T-helper 17 cell (primary cell): ENCODE results near the gene DPP7. TPM values are rescaled to one million over a fixed set of nuclear protein-coding genes. Genes with fewer than 3 reads are reported as not detected.

Experiments used
- ATAC-seq: fragments of 150-1000 bp; cut with Tn5 transposase; 2 replicates; pipeline ENCODE4 v1.10.0; 2021; ENCODE audit warnings: mild to moderate bottlenecking, moderate library complexity
- DNase-seq, 3 donors: peaks; one replicate each; pipeline versions ENCODE4 v3.0.0 to v3.0.0-alpha.2; 2020 to 2021
- H3K9me3 ChIP-seq: one replicate; pipeline ENCODE4 v1.7.0; 2013; ENCODE audit warnings: low read length, mild to moderate bottlenecking; ENCODE audit not compliant: control insufficient read depth, poor library complexity, severe bottlenecking
- H3K27ac Mint-ChIP-seq: one replicate; pipeline ENCODE4 v1.8.0; 2022; ENCODE audit warnings: mild to moderate bottlenecking, moderate library complexity, mixed read lengths
- H3K27me3 Mint-ChIP-seq: one replicate; pipeline ENCODE4 v1.8.0; 2022; ENCODE audit warnings: mixed read lengths
- H3K36me3 Mint-ChIP-seq: one replicate; pipeline ENCODE4 v1.8.0; 2022; ENCODE audit warnings: low read depth, mixed read lengths
- H3K4me1 Mint-ChIP-seq: one replicate; pipeline ENCODE4 v1.8.0; 2022; ENCODE audit warnings: mild to moderate bottlenecking, mixed read lengths
- H3K4me3 Mint-ChIP-seq: one replicate; pipeline ENCODE4 v1.8.0; 2022; ENCODE audit warnings: mild to moderate bottlenecking, moderate library complexity, mixed read lengths
- total RNA-seq, 4 donors: library from RNA in 2 of 4; stranded (reverse) in 2 of 4; gene quantifications; one replicate each; pipeline ENCODE4 v1.2.3 and lab custom pipeline; 2022 to 2026

Gene DPP7
- total RNA-seq, 2 donors from 2014 or later = 270 to 311 TPM

GRCh38 chr9:137117269-137117731 is 2.8 kb upstream of the DPP7 start:
- peaks cover 21% of the 10 kb centered on the region for H3K4me1 Mint-ChIP-seq
- no peak for ATAC-seq

GRCh38 chr9:137116728-137117127 is 2.2 kb upstream of the DPP7 start:
- no peaks in the 10 kb centered on the region for H3K36me3 Mint-ChIP-seq
- no peaks in the 10 kb centered on the region for H3K27me3 Mint-ChIP-seq
- ATAC-seq (no peak), DNase-seq (no peak)
- H3K27ac Mint-ChIP-seq = no peak overlapping the region
- peaks cover 16% of the 10 kb centered on the region for H3K4me1 Mint-ChIP-seq
- H3K4me3 Mint-ChIP-seq = no peak overlapping the region
- no peaks in the 10 kb centered on the region for H3K9me3 ChIP-seq

More at GRCh38 chr9:137117269-137117731, 2.8 kb upstream of the DPP7 start:
- Mint-ChIP-seq H3K4me3 (no peak overlapping the region), H3K27me3 (no peaks in the 10 kb centered on the region), H3K27ac (no peak overlapping the region), H3K36me3 (no peaks in the 10 kb centered on the region)
- no peaks in the 10 kb centered on the region for H3K9me3 ChIP-seq
- DNase-seq = no peak

DNA sequence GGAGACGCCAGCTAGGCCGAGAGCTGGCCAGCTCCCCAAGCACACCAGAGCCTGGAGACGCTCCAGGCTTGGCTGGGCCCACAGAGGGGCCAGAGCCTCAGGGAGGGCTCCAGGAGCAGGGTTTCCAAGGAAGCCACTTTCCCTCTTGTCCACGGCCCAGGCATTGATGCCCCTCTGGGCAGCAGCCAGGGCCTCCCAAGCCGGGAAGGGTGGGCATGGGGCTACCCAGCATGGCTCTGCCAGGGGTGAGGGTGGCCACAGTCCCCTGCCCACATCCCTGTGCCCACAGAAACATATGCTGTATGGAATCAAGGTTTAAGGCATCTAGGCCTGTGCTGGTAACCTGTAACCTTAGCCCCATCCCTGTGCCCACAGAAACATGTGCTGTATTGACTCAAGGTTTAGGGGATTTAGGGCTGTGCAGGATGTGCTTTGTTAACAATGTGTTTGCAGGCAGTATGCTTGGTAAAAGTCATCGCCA is 1.5 kb upstream of the DPP7 start:
- no peak overlapping the region for H3K4me3 Mint-ChIP-seq
- no peak overlapping the region for H3K27ac Mint-ChIP-seq
- no peaks in the 10 kb centered on the region for H3K27me3 Mint-ChIP-seq
- ATAC-seq = no peak
- no peaks in the 10 kb centered on the region for H3K36me3 Mint-ChIP-seq
- H3K4me1 Mint-ChIP-seq = peaks cover 16% of the 10 kb centered on the region
- no peak for DNase-seq
- no peaks in the 10 kb centered on the region for H3K9me3 ChIP-seq

DNA sequence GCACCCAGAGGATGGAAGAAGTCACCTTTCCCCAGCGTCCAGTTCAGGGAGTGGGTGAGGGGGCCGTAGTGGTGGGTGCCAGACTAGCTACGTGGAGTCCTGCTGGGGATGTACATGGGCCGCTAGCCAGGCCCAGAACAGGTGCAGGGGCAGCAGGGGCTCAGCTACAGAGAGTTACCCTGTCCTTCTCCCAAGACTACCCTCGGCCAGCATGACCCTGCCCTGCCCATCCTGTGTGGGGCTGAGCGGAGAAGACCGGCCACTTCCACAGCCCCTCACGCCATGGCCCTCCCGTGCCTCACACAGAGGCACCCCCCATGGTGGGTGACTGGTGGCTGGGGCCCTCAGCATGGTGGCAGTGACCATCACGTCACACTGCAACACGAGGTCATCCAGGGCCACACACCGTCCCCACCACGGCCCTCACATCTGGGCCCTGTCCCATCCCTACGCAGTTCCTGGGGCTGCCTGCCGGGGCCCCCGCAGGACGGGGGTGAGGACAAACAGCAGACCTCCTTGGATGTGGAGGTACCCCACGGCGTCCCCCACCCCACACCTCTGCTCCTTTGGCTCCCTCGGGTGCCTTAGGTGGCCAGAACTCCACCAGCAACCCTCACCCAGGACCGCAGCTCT is 977 bp upstream of the DPP7 start:
- Mint-ChIP-seq H3K36me3 (no peaks in the 10 kb centered on the region), H3K27me3 (no peaks in the 10 kb centered on the region), H3K27ac (no peak overlapping the region), H3K4me3 (peak overlapping the region; percentile 3), H3K4me1 (peaks cover 19% of the 10 kb centered on the region)
- DNase-seq (no peak), ATAC-seq (no peak)
- H3K9me3 ChIP-seq = no peaks in the 10 kb centered on the region

DNA sequence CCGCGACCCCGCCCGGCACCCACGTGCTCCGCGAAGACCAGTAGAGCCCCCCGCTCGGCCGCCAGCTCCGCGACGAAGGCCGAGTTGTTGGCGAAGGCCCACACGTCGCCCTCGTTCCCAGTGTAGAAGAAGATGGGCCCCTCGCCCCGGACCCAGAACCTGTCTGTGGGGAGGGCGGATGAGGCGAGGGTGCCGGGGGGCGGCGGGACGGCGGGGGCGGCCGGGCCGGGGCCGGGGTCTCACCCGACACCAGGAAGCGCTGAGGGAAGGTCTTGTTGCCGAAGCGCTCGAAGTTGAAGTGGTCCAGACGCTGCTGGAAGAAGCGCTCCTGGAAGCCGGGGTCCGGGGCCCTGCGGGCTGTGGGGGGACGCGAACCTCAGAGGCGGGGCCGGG is 317 bp downstream of the DPP7 start:
- H3K9me3 ChIP-seq = no peaks in the 10 kb centered on the region
- H3K4me1 Mint-ChIP-seq = peaks cover 17% of the 10 kb centered on the region
- H3K4me3 Mint-ChIP-seq = peak overlapping the region; percentile 47
- DNase-seq = no peak
- H3K27ac Mint-ChIP-seq = no peak overlapping the region
- no peaks in the 10 kb centered on the region for H3K36me3 Mint-ChIP-seq
- H3K27me3 Mint-ChIP-seq = no peaks in the 10 kb centered on the region
- peak; percentile 15 for ATAC-seq

GRCh38 chr9:137113385-137114159 is 961 bp downstream of the DPP7 start:
- H3K27ac Mint-ChIP-seq = peak overlapping the region; percentile 24
- peak overlapping the region; percentile 81 for H3K4me3 Mint-ChIP-seq
- H3K4me1 Mint-ChIP-seq = peaks cover 11% of the 10 kb centered on the region
- ATAC-seq (peak; percentile 44), DNase-seq (no peak)
- no peaks in the 10 kb centered on the region for H3K36me3 Mint-ChIP-seq
- no peaks in the 10 kb centered on the region for H3K27me3 Mint-ChIP-seq
- H3K9me3 ChIP-seq = no peaks in the 10 kb centered on the region

- Mint-ChIP-seq H3K27ac (peak overlapping the region; percentile 24), H3K4me3 (peak overlapping the region; percentile 81), H3K36me3 (no peaks in the 10 kb centered on the region), H3K27me3 (no peaks in the 10 kb centered on the region), H3K4me1 (peaks cover 11% of the 10 kb centered on the region)
- ATAC-seq = no peak
- no peak for DNase-seq
- H3K9me3 ChIP-seq = no peaks in the 10 kb centered on the region
Measured at GRCh38 chr9:137112564-137113384, 1.8 kb downstream of the DPP7 start.

DNA sequence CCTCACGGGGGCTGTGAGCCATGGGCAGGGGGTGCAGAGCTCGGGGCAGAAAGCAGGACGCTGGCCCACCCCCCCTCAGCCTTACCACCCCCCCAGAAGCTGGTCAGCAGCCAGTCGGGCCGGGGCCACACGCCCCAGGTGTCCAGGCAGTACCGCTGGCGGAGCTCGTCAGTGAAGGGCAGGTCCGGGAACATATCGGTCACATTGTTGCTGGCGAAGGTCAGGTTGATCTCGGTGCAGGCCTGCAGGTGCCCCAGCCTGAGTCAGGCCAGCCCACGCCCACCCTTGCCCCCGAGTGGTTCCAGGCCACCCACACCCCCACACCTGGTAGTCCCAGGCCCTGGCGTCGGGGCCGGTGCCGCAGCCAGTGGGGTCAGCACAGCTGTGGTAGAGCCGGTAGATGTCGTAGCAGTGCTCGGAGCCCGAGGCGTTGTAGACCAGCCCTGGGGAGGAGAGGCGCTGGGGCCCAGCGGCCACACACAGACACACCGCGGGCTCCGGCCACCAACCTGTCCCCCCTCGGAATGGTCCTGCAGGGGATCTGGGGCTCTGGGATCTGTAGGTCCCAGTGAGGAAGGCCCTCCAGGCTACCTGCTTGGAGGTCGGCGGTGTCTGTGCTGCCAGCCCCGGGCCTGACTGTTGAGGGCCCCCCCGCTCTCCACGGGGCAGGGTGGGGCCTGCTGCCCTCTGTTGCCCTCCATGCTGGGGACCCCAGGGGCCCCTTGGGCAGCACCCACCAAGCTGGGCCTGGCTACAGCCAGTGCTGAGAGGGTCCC is 2.6 kb downstream of the DPP7 start:
- no peak for DNase-seq
- Mint-ChIP-seq H3K27ac (no peak overlapping the region), H3K36me3 (no peaks in the 10 kb centered on the region), H3K4me1 (peaks cover 11% of the 10 kb centered on the region), H3K4me3 (no peak overlapping the region), H3K27me3 (no peaks in the 10 kb centered on the region)
- H3K9me3 ChIP-seq = no peaks in the 10 kb centered on the region
- ATAC-seq = no peak

GRCh38 chr9:137110911-137111787 is 3.4 kb downstream of the DPP7 start:
- H3K27me3 Mint-ChIP-seq = no peaks in the 10 kb centered on the region

DNA sequence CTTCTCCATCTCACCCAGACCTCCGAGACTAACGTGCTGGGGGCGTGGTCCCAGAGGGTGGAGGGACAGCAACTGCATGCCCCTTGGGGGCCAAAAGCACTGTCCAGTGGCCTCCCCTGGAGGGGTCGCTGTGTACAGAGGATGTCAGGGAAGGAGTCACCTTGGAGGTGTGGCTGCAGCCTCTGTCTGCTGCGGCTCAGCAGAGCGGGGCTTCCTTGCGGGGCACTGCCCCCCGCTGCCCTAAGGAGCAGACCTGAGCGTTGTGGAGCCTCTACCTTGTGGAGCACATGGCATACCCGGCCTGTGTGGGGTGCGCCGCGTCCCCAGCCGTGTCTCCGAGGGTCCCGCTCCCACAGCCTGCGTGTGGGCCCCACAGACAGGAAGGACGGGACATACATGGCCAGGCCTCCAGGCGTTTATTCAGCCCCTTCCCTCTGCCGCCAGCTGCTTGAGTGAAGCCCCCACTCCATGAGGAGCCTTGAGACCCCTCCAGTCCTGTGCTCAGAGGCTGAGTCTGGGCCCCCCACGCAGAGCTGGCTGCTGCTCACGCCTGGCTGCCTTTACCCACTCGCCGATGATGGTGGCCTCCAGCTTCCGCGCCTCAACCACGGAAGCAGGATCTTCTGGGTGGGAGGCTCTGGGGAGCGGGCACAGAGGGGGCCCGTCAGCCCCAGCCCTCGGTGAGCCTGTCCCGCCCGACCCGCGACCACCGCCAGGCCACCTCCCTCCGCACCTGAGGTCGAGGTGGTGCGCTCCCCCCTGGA is 4.2 kb downstream of the DPP7 start:
- ATAC-seq = no peak
- peaks cover 11% of the 10 kb centered on the region for H3K4me1 Mint-ChIP-seq
- no peak overlapping the region for H3K4me3 Mint-ChIP-seq
- no peaks in the 10 kb centered on the region for H3K27me3 Mint-ChIP-seq
- no peaks in the 10 kb centered on the region for H3K36me3 Mint-ChIP-seq
- DNase-seq = no peak
- no peaks in the 10 kb centered on the region for H3K9me3 ChIP-seq
- H3K27ac Mint-ChIP-seq = no peak overlapping the region

More at GRCh38 chr9:137110911-137111787, 3.4 kb downstream of the DPP7 start:
- no peak overlapping the region for H3K4me3 Mint-ChIP-seq
- H3K9me3 ChIP-seq = no peaks in the 10 kb centered on the region
- no peak for ATAC-seq
- no peak overlapping the region for H3K27ac Mint-ChIP-seq
- H3K36me3 Mint-ChIP-seq = no peaks in the 10 kb centered on the region
- peaks cover 11% of the 10 kb centered on the region for H3K4me1 Mint-ChIP-seq
- no peak for DNase-seq

- H3K36me3 Mint-ChIP-seq = no peaks in the 10 kb centered on the region
- H3K27ac Mint-ChIP-seq = no peak overlapping the region
- H3K9me3 ChIP-seq = no peaks in the 10 kb centered on the region
- no peak for ATAC-seq
- no peak for DNase-seq
- peaks cover 11% of the 10 kb centered on the region for H3K4me1 Mint-ChIP-seq
- no peak overlapping the region for H3K4me3 Mint-ChIP-seq
- no peaks in the 10 kb centered on the region for H3K27me3 Mint-ChIP-seq
Measured at GRCh38 chr9:137109250-137110146, 5.0 kb downstream of the DPP7 start.
